GM19324 (cell line): ENCODE data around the gene NCAM2.

Source experiments
- ATAC-seq: cut with Tn5 transposase; IDR thresholded peaks from one replicate; pipeline ENCODE4 v1.9.1; 2021; ENCODE audit warnings: mild to moderate bottlenecking, moderate library complexity; ENCODE audit not compliant: unreplicated experiment, low FRiP score

Gene NCAM2

DNA sequence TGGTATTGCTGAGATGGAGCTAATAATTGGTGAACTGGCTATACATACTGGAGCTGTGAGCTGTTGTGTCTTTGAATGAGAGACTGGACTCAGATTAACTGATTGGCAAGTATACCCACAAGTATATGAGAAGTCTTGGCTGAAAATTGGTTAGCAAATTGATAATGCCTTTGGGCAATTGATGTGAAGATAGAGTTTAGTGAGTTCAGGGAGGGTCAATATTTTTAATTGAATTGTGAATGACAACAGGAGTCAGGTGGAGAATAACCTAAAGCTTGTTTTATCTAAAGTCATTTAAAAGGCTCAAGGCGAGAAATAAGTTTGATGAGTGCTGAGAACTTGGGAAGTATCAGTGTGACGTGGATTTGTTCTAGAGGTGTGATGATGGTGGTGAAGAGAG is 27.5 kb downstream of the NCAM2 start:
- no peak for ATAC-seq

DNA sequence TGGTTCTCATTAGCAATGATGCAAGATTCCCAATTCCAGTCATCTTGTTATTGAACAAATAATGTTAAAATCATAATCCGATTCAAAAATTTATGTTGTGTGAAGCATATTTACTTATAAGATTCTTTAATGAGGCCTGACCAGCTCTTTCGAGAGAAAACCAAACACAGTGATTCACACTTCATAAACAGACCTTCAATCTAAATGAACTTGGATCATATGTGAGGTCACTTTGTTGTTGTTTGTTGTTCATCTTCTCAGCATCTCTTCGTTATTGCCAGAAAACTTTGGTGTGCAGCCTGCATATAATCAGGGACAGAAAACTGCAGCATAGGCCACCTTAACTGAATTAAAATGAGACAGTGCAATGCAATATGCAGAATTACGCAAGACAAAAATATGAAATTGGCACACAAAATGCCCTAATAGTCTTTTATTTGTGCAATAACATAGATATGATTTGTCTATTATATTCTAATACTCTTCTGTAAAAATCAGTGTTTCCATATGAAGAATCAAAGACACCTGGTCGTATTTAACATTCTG is 30.1 kb downstream of the NCAM2 start:
- no peak for ATAC-seq

DNA sequence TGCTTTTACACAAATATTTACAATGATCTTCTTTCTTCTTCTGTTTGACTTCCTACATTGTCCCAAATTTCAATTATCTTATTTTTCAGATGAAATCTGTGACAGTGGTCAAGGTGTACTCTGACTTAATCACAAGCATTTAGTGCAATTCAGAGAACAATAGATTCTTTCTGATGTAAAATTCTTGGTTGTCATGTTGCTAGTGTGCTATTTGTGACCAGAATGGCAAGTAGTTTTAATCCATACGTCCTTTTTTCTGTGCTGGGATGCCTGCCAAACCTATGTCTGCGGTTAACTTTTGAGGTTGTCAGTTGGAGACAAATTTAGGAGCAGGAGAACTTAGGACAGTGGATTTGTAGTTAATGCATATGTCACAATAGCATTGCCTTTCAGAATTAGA is 31.0 kb downstream of the NCAM2 start:
- no peak for ATAC-seq

DNA sequence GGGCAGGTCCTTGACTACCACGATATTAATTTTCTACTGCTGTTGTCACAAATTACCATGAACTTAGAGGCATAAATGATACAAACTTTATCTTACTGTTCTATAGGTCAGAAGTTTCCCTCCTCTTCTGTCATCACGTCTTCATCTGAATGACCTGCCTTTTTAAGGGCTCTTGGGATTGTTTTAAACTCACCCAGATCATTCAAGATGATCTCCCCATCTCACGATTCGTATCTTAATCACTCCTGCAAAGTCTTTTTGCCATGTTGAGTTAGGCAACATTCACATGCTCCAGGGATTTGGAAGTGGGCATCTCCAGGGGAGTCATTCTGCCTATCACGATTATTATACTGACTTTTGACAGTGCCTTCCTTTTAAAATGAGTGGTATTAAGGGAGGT is 32.1 kb downstream of the NCAM2 start:
- ATAC-seq = no peak

DNA sequence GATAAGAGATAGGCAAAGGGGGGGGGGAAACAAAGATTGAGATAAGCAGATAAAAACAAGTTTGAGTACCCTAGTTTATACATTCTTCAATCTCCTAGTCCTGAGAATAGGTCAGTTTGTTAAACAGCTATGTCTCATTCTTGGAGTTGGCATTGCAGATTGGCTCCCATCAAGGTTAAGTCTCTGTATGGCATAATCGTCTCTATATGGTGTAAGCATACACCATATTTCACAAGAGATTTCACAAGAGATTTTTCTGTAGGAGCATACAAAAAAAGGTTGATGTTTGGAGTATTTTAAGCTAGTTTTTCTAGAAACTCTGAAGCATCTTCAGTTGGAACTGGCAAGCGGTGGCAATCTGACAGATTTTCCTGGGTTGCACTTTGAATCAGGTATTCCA is 35.8 kb downstream of the NCAM2 start:
- ATAC-seq = no peak

DNA sequence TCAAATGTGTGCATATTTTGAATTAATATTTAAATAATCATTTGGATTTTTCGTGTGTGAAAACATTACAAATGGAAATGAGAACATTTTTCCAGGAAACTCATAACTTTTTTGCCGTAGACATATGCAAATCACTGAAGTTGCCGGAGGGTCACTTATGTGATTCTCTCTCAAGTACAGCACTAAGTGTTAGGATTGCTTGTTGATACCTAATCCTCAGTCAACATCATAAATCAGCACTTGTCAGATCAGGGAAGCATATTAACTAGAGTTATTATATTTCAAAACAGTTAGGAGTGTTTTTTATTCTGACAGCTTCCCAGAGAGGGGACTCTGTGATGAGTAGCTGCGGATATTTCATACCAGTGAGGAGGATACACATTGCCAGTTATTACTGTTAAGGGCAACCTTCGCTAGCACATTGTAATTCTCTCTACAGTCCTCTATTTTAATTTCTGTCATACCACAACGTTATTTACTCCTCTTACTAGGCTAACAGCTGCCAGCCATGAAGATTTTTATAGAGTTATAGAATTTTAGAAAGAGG is 41.5 kb downstream of the NCAM2 start:
- ATAC-seq = no peak

DNA sequence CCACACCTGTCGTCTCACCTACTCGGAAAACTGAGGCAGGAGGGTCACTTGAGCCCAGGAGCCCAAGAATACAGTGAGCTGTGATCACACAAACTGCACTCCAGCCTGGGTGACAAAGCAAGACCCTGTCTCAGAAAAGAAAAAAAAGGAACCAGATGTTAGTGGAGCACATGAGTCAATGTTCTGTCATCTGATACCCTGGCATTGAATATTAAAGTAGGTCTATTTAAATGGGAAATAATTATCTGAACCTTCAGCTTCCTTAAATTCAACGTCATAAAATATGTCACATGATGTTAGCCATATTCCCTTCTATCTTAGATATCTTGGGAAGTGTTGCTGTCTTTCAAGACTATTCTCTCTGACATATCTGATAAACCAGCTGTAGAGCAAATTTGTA is 47.3 kb downstream of the NCAM2 start:
- no peak for ATAC-seq

DNA sequence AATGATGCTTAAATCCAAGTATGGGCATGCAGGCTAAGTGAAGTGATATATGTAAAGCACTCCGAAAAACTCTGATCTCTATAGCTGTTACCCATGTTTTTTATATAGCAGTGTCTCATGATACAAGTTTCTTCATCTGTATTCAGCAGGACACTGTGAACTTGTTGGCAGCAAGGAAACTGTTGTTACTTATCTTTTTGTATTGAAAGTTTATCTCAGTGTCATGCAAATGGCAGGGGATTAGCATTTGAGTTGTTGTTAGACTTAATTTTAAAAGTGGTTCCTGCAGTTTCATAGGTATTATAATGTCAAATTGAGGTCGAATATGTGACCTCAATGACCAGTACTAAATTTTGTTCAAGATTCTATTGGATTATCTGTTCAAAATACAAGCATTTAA is 47.9 kb downstream of the NCAM2 start:
- no peak for ATAC-seq

DNA sequence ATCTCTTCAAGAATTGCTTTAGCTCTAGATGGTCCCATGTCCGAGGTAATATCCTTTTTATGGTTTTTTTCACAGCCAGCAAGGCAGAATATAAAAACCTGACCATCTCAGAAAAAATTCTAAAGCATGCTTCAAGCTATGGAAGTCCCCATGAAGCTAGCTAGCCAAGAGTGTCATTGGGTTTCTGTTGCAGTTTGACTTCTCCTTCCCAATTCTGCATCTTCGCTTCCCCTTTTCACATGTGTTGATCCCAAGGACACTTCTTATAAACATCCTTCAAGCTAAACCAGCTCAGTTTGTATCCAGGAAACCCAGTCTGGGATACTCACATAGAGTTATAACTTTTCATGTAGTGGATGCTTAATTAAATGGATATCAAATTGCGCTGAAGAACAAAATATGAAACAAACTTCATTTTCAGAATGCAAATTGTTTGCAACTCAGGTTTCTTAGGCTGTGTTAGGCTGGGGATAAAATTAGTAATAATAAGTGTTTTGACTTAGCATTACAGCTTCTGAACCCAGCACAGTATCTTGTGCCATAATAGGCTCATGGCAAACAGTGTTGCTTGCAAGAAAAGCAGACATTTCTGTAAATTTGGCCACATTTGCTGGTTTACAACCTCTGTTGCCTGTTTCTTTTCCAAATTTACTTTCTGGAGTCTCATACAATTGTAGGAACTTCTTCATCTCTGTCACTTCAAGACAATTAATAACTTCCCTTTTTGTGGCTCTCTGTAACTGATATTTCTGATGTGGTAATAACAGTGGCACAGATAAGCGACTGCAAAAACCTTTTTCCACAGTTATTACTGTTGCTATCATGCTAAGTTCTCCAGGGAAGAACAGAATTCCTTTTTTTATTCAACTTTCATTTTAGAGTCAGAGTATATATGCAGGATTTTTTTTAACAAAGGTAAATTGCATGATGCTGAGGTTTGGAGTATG is 53.2 kb downstream of the NCAM2 start:
- no peak for ATAC-seq

DNA sequence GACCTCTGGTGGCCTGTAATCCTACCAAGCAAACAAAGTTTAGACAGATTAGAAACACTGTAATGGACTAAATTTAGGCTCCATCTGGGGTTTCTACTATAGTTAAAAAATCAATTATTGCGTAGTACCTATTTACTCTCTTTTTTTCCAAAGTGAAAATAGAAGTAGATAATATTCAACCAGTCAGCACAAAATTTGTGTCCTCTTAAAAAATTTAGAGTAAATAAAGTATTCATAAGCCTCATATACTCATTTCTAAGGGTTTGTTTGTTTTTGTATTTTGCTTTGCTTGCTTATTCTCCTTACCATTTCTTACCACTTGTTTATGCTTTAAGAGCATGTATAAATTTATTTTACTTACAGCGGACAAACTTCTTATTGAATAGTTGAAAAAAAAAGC is 54.5 kb downstream of the NCAM2 start:
- ATAC-seq = no peak

DNA sequence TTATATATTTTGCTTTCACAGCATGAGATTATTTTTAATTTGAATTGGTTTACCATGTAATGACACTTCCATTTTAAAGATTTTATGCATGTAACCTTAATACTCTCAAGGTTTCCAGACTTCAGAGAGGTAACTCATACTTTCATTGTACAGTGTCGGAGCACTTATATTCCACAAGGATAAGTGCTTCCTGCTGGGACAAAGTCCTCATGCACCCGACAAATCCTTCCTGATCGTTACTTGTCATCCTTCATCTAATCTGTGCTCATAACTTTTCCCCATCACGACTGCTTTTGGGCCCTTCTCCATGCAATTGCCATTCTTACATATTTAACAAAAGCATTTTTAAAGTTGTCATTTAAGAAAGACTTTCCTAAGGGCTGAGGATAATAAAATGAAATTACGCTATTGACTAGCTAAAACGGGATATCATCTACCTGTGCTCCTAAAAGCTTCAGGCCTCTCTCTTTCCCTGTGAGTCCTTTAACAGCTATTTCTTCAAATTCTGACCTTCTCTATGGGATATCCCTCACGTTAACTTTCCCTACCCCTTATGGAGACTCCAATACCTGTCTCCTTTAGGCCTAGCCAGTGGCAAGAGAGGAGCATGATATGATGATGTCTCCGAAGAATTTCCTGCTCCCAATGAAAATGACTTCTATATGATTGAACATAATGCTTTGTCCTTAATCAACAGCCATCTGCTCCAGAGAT is 59.3 kb downstream of the NCAM2 start:
- ATAC-seq = no peak

DNA sequence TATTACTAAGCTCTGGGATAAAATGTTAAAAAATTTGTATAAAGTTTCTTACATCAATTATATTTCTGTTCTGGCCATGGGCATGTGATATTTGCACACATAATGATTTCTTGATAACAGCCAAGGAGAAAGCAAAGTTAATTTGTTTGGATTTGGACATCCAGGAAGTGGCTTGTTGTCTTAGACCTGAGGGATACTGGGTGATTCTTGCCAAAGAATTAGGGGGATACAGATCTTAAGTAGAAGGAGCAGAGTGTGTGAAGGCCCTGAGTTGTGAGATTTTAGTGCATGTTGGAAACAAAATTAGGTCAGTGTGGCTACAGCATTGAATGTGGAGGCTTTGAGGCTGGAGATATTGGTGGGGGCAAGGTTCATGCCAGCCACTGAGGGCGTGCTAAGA is 65.6 kb downstream of the NCAM2 start:
- no peak for ATAC-seq

DNA sequence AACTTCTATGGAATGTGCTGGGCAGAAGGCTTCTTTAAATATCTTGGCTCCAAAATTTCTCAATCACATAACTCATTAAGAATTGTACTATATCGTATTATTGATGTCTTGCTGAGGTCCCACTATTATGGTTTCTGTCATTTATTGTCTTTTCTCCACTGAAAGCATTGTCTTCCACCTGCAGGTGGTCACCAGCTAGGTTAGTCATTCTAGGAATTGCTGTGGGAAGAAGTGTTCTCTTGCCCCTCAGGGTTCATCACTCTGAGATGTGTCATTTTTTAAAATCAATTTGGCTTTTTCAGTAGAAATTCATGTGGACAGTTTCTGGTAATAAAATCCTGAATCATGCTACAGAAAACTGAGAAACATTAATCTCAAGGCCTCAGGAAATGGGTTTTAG is 66.1 kb downstream of the NCAM2 start:
- no peak for ATAC-seq

DNA sequence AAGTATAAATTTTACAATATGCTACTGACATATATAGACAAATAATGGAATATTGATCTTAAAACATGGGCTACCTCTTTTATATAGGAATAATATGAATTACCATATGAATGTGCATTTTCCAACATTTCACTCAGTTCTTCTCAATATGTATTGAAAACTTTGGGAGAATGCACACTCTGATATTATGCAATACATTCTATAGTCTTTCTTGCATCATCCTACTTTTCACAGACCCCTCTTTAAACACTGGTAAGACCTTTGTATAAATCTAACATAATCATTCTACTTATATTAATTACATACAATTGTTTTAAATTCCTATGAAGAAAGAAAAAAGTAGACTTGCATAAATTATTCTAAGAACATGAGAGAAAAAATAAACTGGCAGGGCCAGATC is 69.2 kb downstream of the NCAM2 start:
- no peak for ATAC-seq

DNA sequence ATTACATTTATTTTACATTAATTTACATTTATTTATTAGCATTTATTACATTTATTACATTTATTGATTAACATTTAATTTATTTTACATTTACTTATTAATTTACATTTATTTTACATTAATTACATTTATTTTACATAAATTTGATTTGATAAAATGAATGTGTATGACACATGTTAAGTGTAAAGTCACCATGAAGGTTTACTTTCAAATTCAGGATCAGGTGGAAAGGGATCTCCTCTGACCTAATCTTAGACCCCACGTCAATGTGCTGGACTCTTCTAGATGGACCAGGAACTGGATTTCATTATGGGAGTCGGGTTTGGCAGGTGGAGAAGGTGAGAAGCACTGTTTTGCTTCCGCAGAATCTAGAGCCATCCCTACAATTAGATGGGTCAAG is 76.1 kb downstream of the NCAM2 start:
- ATAC-seq = no peak

DNA sequence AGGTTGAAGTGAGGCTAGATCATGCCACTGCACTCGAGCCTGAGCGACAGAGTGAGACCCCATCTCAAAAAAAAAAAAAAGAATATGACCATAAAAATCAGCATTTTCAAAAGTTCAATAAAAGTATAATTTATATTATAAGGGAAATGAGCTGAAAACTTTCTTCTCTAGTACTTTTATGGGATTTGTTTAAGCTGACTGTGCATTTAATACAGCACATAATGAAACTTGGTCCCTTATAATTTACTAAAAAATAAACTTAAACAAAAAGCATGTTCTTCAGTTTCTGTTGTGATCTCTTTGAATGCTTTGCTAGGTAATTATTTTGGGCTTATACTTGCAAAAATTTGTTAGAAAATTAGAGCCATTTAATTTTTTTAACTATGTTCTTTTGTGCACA is 77.8 kb downstream of the NCAM2 start:
- ATAC-seq = no peak

DNA sequence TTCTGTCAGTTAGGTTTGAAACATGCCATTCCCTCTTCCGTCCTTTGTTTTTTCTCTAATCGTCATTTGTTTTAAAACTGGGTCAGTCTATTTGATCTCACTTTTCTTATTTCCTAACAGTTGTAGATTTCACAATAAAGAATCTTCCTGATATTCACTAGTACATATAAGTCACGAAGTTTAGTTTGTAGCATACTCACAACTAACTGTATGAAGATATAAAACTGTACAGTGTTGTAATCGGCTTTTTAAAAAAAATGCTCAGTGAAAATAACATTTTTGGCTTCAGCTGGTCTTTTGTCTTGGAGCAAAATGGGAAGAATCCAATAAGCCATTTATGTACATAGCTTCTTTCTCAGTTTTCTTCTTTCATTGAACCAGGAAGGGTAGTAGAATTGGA is 78.3 kb downstream of the NCAM2 start:
- ATAC-seq = no peak

DNA sequence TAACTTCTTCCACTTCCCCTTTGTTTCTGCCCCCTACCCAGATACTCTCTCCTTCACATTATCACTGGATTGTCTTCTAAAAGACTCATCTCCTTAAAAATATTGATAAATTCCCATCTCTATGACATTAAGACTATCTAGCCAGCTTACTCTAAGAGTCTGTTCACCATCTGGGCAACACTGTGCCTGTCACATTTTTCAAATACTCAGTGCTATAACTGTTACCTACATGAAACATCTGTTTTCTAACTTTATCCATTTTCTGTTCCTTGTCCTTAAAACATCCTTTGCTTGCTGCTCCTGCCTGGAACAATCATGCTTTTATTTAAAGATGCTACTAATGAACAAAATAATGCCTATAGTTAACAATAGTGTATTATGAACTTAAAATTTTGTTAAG is 81.4 kb downstream of the NCAM2 start:
- ATAC-seq = no peak

DNA sequence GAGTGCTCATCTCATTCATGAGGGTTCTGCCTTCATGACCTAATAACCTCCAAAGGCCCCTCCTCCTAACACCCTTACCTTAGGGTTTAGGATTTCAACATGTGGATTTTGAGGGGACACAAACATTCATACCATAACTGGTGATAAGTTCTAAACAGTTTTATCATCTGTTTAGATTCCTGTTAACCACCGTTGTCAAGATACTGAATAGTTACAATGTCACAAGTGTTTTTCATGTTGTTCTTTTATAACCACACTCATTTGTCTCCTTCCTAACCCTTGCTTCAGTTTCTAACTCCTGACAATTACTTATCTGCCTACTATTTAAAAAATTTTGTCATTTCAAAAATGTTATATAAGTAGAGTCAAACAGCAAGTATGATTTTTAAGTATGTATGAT is 86.0 kb downstream of the NCAM2 start:
- no peak for ATAC-seq

DNA sequence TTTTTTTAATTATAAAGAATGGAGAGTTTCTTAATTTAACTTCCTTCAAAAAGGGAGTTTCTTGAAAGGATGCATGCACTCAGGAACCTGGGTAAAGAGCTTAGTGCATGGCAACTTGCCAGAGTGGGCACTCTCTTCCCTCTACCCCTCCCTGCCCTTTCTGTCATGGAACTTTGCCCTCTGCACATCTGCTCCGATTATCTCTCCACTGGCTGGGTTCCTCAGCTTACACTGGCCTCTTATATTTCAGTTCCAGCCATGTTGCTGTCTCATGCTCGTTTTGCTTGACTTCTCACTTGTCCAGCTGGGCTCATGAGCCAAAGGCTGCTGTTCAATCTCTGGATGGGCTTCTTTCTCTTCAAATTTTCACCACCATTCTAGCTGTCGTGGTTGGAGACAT is 87.0 kb downstream of the NCAM2 start:
- ATAC-seq = no peak

DNA sequence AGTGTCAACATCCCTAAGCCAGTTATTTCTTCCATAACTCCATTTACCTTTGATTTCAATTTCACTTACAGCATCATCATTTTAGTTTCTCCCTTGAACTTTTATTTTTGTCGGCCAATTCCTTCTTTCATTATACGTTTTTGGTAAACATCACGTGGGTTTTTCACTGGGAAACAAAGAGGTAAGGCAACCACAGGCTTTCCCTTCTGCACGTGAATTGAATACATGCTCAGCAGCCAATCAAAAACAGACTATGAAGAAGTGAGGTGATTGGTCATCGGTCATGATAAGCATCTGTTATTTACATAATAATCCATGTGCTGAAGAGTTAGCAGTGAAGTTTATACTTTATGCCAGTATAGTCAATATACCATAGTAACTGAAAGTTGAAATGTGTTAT is 98.7 kb downstream of the NCAM2 start:
- no peak for ATAC-seq
